Stimulated activated CD4-positive, alpha-beta T cell treated with anti-CD3 and anti-CD28 coated beads, Interleukin-15, amount 100 ng/mL, for 48 hours (primary cell): Measurements from ENCODE around the gene HDGF.
"Not testable (repeated sequence)": the region's sequence is repeated elsewhere in the genome, so short reads cannot be mapped to it uniquely, and the experiment has no call there.

Source experiments
- DNase-seq, 2 donors: peaks; one replicate each; pipeline ENCODE4 v3.0.0-alpha.2; 2020; ENCODE audit warnings: low read depth in 2 of 2

HDGF gene

DNA sequence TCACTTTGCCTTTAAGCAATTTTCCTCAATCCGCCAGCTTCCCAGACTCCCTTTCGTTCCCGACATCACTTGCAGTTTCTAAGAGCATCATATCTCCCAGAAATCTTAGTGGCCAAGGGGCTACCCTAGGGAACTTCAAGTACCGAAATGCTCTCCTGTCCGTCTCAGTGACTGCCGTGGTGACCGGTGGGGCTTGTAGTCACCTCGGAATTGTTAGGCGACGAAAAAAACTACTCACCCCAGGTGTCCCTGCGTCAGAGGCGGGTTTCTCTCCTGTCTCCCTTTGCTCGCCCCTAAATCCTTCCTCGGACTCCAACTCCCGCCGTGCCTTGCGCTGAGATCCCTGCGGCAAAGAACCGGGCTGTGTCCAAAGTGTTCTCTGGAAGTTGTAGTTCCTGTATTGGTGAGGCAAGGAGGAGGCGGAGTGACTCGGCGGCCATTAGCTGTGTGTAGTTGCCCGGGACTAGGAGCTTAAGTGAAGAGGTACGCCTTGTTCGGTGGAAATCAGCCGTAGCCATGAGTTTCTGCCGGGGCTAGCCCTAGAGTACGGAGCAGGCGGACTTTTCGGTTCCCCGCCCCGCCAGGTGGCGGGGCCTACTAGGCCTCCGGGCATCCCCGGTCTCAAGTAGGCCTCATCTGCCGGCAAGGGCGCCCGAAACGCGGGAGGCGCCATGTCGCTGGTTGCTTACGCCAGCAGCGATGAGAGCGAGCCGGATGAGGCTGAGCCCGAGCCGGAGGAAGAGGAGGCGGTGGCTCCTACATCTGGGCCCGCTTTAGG, 15.8 kb upstream of the HDGF start, which contains the start of gene PRCC:
Gene PRCC, plus strand, starts transcription at position 435 of the 778 bp plus-strand sequence. Its CDS starts 237 bp downstream, at position 672.
- peak; percentile 96 for DNase-seq

GRCh38 chr1:156766298-156767100, 15.0 kb upstream of the HDGF start:
- no peak for DNase-seq

- DNase-seq: no peak
These were observed 14.2 kb upstream of the HDGF start for GRCh38 chr1:156765666-156766065.

DNA sequence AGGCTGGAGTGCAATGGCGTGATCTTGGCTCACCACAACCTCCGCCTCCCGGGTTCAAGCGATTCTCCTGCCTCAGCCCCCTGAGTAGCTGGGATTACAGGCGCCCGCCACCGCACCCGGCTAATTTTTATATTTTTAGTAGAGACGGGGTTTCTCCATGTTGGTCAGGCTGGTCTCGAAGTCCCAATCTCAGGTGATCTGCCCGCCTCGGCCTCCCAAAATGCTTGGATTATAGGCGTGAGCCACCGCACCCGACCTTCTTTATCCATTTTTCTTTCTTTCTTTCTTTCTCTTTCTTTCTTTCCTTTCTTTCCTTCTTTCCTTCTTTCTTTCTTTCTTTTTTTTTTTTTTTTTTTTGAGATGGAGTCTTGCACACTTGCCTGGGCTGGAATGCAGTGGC, 13.7 kb upstream of the HDGF start:
- not testable (repeated sequence) for DNase-seq

DNA sequence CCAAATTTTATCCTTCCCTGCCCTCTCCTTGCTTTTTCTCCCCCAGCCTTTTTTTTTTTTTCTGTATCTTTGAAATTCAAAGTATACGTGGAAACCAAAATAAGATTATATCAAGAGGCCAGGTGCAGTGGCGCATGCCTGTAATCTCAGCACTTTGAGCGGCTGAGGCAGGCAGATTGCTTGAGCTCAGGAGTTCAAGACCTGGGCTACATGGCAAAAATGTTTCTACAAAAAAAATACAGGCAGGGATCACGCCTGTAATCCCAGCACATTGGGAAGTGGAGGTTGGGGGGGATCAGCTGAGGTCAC, 9.3 kb upstream of the HDGF start:
- DNase-seq: no peak

DNA sequence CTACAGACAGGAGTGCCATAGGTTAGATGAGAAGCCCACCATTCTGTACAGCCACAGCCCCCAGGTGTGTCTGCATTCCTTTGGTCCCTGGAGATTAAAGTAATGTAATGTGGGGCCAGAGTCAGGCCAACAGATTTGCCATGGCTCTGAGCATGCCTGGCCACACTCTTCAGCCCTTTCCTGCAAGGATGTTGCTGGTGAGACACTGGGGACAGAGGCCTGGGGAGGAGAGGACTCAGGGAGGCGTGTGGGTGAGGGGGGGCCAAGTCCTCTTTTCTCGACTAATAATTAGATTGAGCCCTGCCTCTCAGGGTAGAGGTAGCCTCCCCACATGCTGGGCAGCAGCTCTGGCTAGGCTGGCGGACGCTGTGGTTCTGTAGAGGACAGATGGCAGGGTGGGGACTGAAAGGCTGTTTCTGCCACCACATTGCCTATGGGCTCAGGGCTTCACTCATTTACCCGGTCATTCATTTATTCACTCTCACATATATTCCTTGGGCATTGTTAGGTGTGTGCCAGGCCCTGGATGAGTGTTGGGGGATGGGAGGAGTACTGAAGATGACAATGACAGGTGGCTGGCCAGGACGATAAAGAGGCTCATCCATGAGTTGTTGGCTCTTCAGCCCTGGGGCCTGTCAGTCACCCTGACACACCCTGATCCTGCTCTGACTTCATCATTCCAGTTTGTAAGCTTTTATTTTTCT, 8.8 kb upstream of the HDGF start:
- DNase-seq: no peak

DNA sequence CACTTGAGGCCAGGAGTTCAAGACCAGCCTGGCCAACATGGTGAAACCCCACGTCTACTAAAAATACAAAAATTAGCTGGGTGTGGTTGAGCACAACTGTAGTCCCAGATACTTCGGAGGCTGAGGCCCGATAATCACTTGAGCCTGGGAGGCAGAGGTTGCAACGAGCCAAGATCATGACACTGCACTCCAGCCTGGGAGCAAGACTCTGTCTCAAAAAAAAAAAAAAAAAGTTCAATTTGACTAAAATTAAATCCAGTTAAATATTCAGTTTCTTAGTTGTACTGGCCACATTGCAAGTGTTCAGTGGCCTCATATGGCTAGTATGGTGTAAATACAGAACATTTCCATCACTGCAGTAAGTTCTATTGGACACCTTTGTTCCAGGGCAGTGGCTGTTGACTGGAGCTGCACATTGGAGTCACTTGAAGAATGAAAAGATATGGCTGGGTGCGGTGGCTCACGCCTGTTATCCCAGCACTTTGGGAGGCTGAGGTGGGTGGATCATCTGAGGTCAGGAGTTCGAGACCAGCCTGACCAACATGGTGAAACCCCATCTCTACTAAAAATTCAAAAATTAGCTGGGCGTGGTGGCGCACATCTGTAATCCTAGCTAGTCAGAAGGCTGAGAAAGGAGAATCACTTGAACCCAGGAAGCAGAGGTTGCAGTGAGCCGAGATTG, 6.2 kb upstream of the HDGF start:
- not testable (repeated sequence) for DNase-seq

- DNase-seq: no peak
These were observed 4.9 kb upstream of the HDGF start for GRCh38 chr1:156756355-156756754.

- no peak for DNase-seq
These were observed 4.1 kb upstream of the HDGF start for GRCh38 chr1:156755527-156755950.

DNA sequence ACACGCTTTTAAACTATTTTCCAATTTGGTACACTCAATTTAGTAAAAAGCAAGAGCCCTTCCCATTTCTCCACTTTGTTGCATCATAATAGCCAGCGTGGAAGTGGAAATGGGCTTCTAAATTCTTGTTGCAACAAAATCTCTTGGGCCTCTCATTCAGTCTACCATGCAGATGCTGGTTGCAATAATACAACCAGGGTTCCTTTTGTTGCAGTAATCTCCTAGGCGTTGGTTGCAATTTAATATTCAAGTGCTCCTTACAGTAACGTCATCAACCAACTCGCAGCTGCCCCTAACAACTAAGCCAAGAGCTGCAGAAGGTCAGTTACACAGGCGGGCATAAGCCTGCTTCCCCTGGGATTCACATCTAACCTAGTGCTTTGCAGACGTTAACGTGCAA, 2.7 kb upstream of the HDGF start:
- DNase-seq: no peak

DNA sequence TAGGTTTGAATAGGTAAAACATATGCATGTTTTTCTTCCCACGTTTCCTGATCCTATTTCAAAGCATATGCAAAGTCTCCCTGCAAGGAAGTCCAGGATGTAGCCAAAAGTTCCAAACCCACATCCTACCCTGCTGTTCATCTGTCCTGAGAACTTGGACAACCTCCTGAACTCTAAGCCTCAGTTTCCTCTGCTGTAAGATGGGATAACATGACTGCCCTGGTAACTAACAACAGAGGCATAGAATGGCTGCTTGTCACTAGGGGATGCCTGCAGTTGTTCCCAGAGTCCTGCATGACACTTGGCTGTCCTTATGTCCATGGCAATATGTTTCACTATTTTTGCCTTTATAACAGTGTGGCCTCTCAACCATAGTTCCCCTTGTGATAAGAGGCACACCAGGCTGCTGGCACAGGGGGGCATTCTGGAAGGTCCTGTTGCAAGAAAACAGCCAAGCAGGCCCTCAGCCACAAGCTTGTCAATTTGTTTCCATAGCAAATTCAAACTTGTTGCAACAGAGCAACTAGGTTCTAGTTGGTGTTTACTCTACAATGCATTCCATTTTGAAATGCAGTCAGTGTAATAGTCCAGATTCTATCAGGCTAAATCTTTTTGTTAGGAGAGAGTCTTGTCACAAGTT, 1.5 kb upstream of the HDGF start:
- DNase-seq: no peak

- peak; percentile 96 to 98 for DNase-seq
These were observed 444 bp upstream of the HDGF start for GRCh38 chr1:156751757-156752481.

GRCh38 chr1:156750711-156751450, 594 bp downstream of the HDGF start:
- no peak for DNase-seq

- no peak for DNase-seq
These were observed 1.2 kb downstream of the HDGF start for GRCh38 chr1:156750191-156750672.

GRCh38 chr1:156749419-156750118, 1.9 kb downstream of the HDGF start:
- DNase-seq: no peak

DNA sequence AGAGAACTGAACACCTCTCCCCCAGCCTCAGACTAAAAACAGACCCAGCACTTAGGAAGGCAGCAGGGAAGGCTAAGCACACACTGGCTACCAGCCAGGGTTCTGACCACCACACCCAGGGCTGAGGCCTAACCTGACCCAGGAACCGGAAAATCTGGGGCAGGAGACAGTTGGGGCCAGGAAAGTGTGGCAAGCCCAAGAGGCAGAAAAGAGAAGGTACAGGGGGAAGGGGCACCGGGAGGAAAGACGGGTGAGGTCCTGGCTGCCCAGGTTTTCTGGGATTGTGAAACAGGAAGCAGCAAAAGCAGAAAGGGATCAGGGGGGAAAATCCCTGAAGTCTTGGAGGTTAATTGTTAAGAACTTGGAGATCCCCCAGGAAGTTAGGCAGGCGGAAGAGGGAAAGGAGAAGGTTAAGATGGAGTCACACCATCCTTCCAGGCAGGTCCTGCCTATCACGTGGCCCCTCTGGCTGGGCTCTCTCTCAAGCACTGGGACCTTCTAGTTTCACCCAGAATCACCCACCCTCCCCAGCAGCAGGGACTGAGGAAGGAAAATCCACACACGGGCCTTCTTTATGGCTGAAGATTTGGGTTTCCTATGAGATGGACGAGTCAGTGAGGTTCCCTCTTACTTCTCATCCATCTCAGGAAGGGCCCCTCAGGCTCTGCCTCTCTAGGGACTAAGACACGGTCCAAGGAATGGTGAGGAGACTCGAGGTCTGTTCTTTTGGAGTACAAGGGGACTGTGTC, 2.6 kb downstream of the HDGF start:
- no peak for DNase-seq

- DNase-seq: no peak
These were observed 3.5 kb downstream of the HDGF start for GRCh38 chr1:156747742-156748669.
